PFSK-1 (cell line): Measurements from ENCODE around the gene ACTR8.

Experiments used
- FOXP2 ChIP-seq: optimal IDR thresholded peaks from 2 replicates; pipeline ENCODE3; 2011; ENCODE audit warnings: borderline replicate concordance, control low read depth, inconsistent platforms; ENCODE audit not compliant: insufficient read depth; ENCODE audit errors: extremely low read length, extremely low read depth
- POLR2AphosphoS5 ChIP-seq: IDR thresholded peaks from 2 replicates; pipeline ENCODE4 v1.6.1; 2012; ENCODE audit warnings: low read depth, mild to moderate bottlenecking, control low read depth, low read length, moderate library complexity
- SIN3A ChIP-seq: IDR thresholded peaks from 2 replicates; pipeline ENCODE4 v1.6.1; 2012; ENCODE audit warnings: mild to moderate bottlenecking, low read length, moderate library complexity, borderline replicate concordance; ENCODE audit not compliant: insufficient read depth
- TAF1 ChIP-seq: IDR thresholded peaks from 2 replicates; pipeline ENCODE4 v1.6.1; 2012; ENCODE audit warnings: low read length, control low read depth, borderline replicate concordance; ENCODE audit not compliant: insufficient read depth
- TF ChIP-seq, protein P1 (sequence below), 2 experiments: IDR thresholded peaks; 2 replicates each; pipeline versions ENCODE4 v1.6.1 to v1.8.0; 2011 to 2012; ENCODE audit warnings: low read depth in 2 of 2, low read length in 2 of 2, control low read depth in 1 of 2, inconsistent platforms in 1 of 2, mild to moderate bottlenecking in 1 of 2, moderate library complexity in 1 of 2; ENCODE audit not compliant: insufficient read depth in 1 of 2

Gene ACTR8

DNA sequence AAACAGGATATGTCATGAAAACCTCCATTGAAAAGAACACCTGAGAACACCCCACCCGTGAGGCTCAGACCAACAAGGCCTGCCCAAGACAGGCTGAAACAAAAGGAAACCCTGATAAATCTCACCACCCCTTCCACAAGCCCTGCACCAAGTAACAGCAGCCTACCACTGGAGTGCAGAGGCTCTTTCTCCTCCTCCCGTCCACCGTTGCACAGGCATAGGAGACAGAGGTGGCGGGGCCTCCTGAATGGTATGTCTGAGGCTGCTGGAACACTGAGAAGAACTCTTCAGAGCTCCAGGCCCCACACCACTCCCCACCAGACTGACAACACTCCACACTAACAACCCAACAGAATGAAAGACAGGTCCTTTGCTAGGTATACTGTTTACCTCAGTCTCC is 57.2 kb downstream of the ACTR8 start:
- TF ChIP-seq, protein P1, sequence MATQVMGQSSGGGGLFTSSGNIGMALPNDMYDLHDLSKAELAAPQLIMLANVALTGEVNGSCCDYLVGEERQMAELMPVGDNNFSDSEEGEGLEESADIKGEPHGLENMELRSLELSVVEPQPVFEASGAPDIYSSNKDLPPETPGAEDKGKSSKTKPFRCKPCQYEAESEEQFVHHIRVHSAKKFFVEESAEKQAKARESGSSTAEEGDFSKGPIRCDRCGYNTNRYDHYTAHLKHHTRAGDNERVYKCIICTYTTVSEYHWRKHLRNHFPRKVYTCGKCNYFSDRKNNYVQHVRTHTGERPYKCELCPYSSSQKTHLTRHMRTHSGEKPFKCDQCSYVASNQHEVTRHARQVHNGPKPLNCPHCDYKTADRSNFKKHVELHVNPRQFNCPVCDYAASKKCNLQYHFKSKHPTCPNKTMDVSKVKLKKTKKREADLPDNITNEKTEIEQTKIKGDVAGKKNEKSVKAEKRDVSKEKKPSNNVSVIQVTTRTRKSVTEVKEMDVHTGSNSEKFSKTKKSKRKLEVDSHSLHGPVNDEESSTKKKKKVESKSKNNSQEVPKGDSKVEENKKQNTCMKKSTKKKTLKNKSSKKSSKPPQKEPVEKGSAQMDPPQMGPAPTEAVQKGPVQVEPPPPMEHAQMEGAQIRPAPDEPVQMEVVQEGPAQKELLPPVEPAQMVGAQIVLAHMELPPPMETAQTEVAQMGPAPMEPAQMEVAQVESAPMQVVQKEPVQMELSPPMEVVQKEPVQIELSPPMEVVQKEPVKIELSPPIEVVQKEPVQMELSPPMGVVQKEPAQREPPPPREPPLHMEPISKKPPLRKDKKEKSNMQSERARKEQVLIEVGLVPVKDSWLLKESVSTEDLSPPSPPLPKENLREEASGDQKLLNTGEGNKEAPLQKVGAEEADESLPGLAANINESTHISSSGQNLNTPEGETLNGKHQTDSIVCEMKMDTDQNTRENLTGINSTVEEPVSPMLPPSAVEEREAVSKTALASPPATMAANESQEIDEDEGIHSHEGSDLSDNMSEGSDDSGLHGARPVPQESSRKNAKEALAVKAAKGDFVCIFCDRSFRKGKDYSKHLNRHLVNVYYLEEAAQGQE (IDR thresholded peaks at IDR 0.05; ENCODE audit: insufficient read depth in 1 of 2, low read depth in 2 of 2, low read length in 2 of 2): no peak
- TF ChIP-seq TAF1 (no peak), FOXP2 (no peak), POLR2AphosphoS5 (no peak), SIN3A (no peak)

DNA sequence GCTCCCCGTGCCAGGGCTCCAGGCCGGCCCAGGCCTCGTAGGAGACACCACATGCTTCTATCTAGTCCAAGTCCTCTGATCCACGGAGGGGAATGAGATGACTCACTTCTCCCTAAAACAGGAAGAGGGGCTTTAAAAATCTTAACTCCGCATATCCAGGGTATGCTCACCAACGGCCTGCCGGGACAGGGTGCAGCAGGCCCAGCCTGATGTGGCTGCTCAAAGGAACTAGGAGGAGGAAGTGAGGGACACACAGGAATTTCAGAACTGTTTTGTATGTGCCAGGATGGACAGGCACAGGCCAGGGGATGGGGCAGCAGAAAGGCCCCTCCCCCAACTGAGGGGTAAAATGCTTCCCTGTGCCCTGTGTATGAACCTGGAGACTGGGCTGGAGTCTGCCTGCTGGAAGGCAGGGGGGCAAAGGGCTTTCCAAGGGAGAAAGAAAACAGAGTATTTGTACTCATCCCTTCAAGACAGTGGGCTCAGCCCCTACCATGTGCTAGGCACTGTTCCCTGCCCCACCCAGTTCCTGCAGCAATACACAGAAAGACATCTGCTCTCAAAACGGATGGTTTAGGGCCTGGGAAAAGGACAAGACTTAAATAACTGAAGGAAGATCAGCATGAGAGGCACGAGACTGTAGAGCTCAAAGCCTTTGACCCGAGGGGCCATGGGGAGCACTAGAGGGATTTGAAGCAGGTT is 57.8 kb downstream of the ACTR8 start:
- TF ChIP-seq, protein P1 (IDR thresholded peaks at IDR 0.05; ENCODE audit: insufficient read depth in 1 of 2, low read depth in 2 of 2, low read length in 2 of 2): no peak
- TF ChIP-seq FOXP2 (no peak), POLR2AphosphoS5 (no peak), SIN3A (no peak), TAF1 (no peak)

DNA sequence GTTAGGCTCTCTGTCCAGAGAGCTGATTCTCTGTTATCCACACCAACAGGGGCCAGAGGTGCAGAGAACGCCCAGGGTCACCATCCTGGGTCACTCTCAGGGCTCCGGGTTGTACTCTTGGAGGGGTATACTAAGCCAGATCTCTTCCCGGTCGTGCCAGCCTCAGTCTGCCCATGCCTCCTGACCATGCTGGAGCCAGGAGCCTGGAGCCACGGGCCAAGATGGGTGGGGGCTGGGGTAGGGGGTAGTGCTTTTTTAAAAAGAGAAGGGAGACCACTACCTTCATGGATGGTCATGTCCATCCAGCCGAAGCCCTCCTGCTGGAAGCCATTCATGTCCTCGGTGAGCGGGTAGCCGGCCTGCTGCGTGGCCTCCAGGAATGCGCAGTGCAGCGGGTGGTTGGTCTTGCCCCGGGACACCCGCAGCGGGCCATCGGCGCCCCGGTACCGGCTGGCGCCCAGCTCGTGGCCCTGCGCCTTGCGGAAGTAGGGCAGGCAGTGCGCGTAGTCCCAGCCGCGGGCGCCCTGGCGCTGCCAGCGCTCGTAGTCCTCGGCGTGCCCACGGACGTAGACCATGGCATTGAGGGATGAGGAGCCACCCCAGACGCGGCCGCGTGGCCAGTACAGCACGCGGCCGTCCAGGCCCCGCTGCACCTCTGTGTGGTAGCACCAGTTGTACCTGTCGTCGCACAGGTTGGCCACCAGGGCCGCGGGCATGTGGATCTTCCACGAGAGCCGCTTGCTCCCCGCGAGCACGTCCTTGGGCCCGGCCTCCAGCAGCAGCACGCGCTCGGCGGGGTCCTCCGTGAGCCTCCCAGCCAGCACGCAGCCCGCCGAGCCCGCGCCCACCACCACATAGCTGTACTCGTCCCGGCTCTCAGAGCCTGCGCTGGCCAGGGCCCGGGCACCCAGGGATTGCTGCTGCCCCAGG is 58.7 kb downstream of the ACTR8 start:
- TF ChIP-seq SIN3A: no peak
- no peak for TF ChIP-seq TAF1
- TF ChIP-seq, protein P1 (IDR thresholded peaks at IDR 0.05; ENCODE audit: insufficient read depth in 1 of 2, low read depth in 2 of 2, low read length in 2 of 2): no peak
- no peak for TF ChIP-seq POLR2AphosphoS5
- no peak for TF ChIP-seq FOXP2

DNA sequence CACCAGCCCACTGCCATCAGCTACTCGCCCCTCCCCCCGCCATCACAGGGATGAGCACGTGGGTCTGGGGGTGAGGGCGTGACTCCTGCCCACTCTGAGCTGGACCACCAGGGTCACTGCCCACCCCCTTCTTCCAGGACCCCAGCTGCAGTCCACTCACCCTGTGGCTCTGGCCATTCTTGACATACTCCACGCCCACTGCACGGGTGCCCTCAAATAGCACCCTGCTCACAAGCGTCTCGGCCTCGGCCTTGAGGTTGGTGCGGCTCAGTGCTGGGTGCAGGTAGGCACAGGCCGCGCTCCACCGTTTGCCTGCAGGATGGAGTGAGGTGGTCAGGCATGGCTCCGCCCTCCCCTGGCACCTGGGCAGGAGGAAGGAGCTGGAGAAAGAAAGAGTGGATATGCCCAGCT is 59.6 kb downstream of the ACTR8 start:
- TF ChIP-seq TAF1: no peak
- no peak for TF ChIP-seq POLR2AphosphoS5
- no peak for TF ChIP-seq SIN3A
- TF ChIP-seq, protein P1 (IDR thresholded peaks at IDR 0.05; ENCODE audit: insufficient read depth in 1 of 2, low read depth in 2 of 2, low read length in 2 of 2): no peak
- TF ChIP-seq FOXP2: no peak
